OCI-LY1 (cell line): ENCODE measurements around the gene ZSWIM3.

Experiments used
- EZH2 ChIP-seq: fragments of 200-600 bp; sonication (generic), shearing (Covaris generic); IDR thresholded peaks from 2 replicates; pipeline ENCODE4 v1.8.0; 2017; ENCODE audit warnings: borderline replicate concordance, mixed run types, mild to moderate bottlenecking, antibody characterized with exemption, low read length, moderate library complexity, mixed read lengths
- TF ChIP-seq, protein P1 (sequence below): fragments of 200-600 bp; sonication (generic), shearing (Covaris generic); IDR thresholded peaks from 2 replicates; pipeline ENCODE4 v1.5.1; 2017; ENCODE audit warnings: mild to moderate bottlenecking, antibody characterized with exemption, low read length, moderate library complexity, mixed read lengths

DNA sequence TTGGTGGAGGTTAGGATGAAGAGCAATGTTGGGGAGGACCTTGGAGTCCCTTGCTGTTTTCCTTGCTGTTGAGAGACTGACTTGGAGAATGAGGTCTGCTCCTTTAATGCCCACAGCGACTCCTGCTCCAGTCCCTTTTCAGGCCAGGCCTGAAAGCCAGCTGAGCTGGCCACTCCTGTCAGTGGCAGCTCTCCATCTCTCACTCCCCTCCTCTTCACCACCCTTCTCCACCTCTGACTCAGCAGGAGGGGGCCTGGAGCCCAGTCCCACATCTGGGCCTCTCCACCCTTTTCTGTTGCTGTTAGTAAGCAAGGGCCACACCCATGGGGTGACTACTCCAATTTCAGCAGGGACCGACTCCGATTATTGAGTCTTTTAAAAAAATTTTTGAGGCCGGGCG, 21.6 kb upstream of the ZSWIM3 start:
- TF ChIP-seq, protein P1, sequence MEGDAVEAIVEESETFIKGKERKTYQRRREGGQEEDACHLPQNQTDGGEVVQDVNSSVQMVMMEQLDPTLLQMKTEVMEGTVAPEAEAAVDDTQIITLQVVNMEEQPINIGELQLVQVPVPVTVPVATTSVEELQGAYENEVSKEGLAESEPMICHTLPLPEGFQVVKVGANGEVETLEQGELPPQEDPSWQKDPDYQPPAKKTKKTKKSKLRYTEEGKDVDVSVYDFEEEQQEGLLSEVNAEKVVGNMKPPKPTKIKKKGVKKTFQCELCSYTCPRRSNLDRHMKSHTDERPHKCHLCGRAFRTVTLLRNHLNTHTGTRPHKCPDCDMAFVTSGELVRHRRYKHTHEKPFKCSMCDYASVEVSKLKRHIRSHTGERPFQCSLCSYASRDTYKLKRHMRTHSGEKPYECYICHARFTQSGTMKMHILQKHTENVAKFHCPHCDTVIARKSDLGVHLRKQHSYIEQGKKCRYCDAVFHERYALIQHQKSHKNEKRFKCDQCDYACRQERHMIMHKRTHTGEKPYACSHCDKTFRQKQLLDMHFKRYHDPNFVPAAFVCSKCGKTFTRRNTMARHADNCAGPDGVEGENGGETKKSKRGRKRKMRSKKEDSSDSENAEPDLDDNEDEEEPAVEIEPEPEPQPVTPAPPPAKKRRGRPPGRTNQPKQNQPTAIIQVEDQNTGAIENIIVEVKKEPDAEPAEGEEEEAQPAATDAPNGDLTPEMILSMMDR, result no peak
- no peak for TF ChIP-seq EZH2
